SK-N-SH (cell line): ENCODE measurements around the gene FRMD4B.

Source experiments
- CHD2 ChIP-seq: fragments of 150-350 bp; IDR thresholded peaks from 2 replicates; pipeline ENCODE4 v1.6.1; 2018; ENCODE audit warnings: low read length; ENCODE audit not compliant: partially characterized antibody
- CTCF ChIP-seq: fragments of 200-600 bp; sonication (generic); IDR thresholded peaks from 2 replicates; pipeline ENCODE4 v1.6.1; 2017; ENCODE audit warnings: antibody characterized with exemption, mild to moderate bottlenecking, moderate library complexity
- EP300 ChIP-seq, 2 experiments: IDR thresholded peaks; 2 replicates each; pipeline versions ENCODE4 v1.4.0 to v1.6.1; 2012; ENCODE audit warnings: borderline replicate concordance in 1 of 2, low read depth in 1 of 2, low read length in 1 of 2
- IRF3 ChIP-seq: fragments of 150-350 bp; IDR thresholded peaks from 2 replicates; pipeline ENCODE4 v1.6.1; 2016; ENCODE audit warnings: mild to moderate bottlenecking, low read depth, low read length
- MAX ChIP-seq: IDR thresholded peaks from 2 replicates; pipeline ENCODE4 v1.4.0; 2012; ENCODE audit warnings: low read depth
- NRF1 ChIP-seq: IDR thresholded peaks from 2 replicates; pipeline ENCODE4 v1.6.1; 2012; ENCODE audit warnings: low read depth, mild to moderate bottlenecking, low read length
- POLR2AphosphoS5 ChIP-seq: IDR thresholded peaks from 2 replicates; pipeline ENCODE4 v1.6.1; 2012; ENCODE audit warnings: low read depth, low read length
- RAD21 ChIP-seq: IDR thresholded peaks from 2 replicates; pipeline ENCODE4 v1.6.1; 2012; ENCODE audit warnings: mild to moderate bottlenecking, low read length
- USF2 ChIP-seq: fragments of 150-350 bp; IDR thresholded peaks from 2 replicates; pipeline ENCODE4 v1.6.1; 2017; ENCODE audit warnings: antibody characterized with exemption, low read length, low read depth, borderline replicate concordance

GRCh38 chr3:69371816-69372215, 14.1 kb downstream of the FRMD4B start:
- TF ChIP-seq POLR2AphosphoS5 (no peak), CHD2 (no peak), CTCF (no peak), RAD21 (no peak), IRF3 (no peak), USF2 (no peak), MAX (no peak), EP300 (IDR thresholded peaks at IDR 0.05; ENCODE audit: borderline replicate concordance in 1 of 2, low read depth in 1 of 2, low read length in 1 of 2) (no peak), NRF1 (no peak)
